Measurements from ENCODE around the gene ECHS1. TPM values are rescaled to one million over a fixed set of nuclear protein-coding genes. Genes with fewer than 3 reads are reported as not detected.

Gene ECHS1
- polyA plus RNA-seq, 2 of the 4 experiments (the other 2 are of a cell fraction): 66.7 to 133 TPM

DNA sequence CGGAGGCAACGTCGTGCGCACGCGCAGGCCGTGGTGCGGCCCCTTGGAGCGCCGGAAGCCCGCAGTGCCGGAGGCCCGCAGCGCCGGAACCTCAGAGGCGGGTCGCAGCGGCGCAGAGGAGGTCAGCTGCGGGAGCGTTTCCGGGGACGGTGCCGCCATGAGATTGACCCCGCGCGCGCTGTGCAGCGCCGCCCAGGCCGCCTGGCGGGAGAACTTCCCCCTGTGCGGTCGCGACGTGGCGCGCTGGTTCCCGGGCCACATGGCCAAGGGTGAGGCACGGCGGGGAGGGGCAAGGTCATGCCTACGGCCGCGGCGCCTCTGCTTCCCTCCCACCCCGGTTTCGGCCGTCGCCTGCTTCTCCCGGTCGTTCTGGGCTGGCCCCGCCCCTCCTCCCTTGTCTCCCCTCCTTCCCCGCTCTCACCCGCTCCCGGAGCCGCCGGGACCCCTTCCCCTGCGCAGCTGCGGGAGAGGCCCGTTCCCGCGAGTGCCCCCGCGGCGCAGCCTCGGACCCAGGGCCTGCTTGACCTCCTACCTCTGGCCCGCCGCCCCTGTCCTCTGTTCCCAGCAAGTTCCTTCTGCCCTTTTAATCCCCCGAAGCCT lies 21.0 kb upstream of the ECHS1 start, which contains the start of gene MTG1 (continued):
- peak; percentile 65; the same call in 1 of the 2 replicates for TF ChIP-seq E2F6 (IDR thresholded peaks at IDR 0.05; ENCODE audit: borderline replicate concordance, low read depth)
- TF ChIP-seq EHF (CRISPR knock-in tag; IDR thresholded peaks at IDR 0.05): no peak
- TF ChIP-seq MAFK (IDR thresholded peaks at IDR 0.05; ENCODE audit: partially characterized antibody): no peak
- no peak for TF ChIP-seq CHD4 (IDR thresholded peaks at IDR 0.05; ENCODE audit: borderline replicate concordance)
- peak; percentile 94 for TF ChIP-seq MAX (IDR thresholded peaks at IDR 0.05)
- no peak for TF ChIP-seq SMC3 (IDR thresholded peaks at IDR 0.05)
- TF ChIP-seq MYC (IDR thresholded peaks at IDR 0.05; ENCODE audit: borderline replicate concordance, low read length): peak; percentile 87
- TF ChIP-seq KDM1A (IDR thresholded peaks at IDR 0.05; ENCODE audit: low read depth): no peak
- TF ChIP-seq, protein P1, sequence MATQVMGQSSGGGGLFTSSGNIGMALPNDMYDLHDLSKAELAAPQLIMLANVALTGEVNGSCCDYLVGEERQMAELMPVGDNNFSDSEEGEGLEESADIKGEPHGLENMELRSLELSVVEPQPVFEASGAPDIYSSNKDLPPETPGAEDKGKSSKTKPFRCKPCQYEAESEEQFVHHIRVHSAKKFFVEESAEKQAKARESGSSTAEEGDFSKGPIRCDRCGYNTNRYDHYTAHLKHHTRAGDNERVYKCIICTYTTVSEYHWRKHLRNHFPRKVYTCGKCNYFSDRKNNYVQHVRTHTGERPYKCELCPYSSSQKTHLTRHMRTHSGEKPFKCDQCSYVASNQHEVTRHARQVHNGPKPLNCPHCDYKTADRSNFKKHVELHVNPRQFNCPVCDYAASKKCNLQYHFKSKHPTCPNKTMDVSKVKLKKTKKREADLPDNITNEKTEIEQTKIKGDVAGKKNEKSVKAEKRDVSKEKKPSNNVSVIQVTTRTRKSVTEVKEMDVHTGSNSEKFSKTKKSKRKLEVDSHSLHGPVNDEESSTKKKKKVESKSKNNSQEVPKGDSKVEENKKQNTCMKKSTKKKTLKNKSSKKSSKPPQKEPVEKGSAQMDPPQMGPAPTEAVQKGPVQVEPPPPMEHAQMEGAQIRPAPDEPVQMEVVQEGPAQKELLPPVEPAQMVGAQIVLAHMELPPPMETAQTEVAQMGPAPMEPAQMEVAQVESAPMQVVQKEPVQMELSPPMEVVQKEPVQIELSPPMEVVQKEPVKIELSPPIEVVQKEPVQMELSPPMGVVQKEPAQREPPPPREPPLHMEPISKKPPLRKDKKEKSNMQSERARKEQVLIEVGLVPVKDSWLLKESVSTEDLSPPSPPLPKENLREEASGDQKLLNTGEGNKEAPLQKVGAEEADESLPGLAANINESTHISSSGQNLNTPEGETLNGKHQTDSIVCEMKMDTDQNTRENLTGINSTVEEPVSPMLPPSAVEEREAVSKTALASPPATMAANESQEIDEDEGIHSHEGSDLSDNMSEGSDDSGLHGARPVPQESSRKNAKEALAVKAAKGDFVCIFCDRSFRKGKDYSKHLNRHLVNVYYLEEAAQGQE (IDR thresholded peaks at IDR 0.05): no peak
- no peak for TF ChIP-seq NPAS2 (CRISPR knock-in tag; IDR thresholded peaks at IDR 0.05; ENCODE audit: borderline replicate concordance)
- TF ChIP-seq RFX5 (IDR thresholded peaks at IDR 0.05): no peak
- peak; percentile 89 for TF ChIP-seq POLR2A (IDR thresholded peaks at IDR 0.05; ENCODE audit: low read length)
- TF ChIP-seq PHF8 (IDR thresholded peaks at IDR 0.05; ENCODE audit: borderline replicate concordance, low read depth): peak; percentile 88; the same call in 1 of the 2 replicates
- no peak for TF ChIP-seq RCOR1 (IDR thresholded peaks at IDR 0.05; ENCODE audit: low read depth, low read length)
- no peak for TF ChIP-seq ATOH8 (CRISPR knock-in tag; IDR thresholded peaks at IDR 0.05; ENCODE audit: low read depth)

- H3K4me2 ChIP-seq: peak overlapping the region; percentile 61
- peak overlapping the region; percentile 58 to 97 for H3K27ac ChIP-seq
- 34% methylated on average over 27 of the region's 27 CpGs for WGBS (ENCODE audit: missing lambda C conversion rate)
- H3K4me3 ChIP-seq: peak overlapping the region; percentile 29; the same call in 2 of the 3 replicates
- DNase-seq (ENCODE audit: low read depth in 1 of 2, low spot score in 1 of 2) (no peak), ATAC-seq (no peak), FAIRE-seq (no peak)
- H3K4me1 ChIP-seq: peaks cover 14% of the 10 kb centered on the region; the same call in 2 of the 3 replicates
- ChIA-PET CTCF (interaction anchor here (0.6 to 1.9 kb wide), 4 partner anchors 17 to 65 kb away, joined by 3 to 6 read pairs (median 4); no protein-coding TSS in a partner anchor), POLR2A (no interaction called here)
- TF ChIP-seq CEBPB (IDR thresholded peaks at IDR 0.05) (no peak), KDM5A (IDR thresholded peaks at IDR 0.05) (no peak)
- H3K9me3 ChIP-seq: no peaks in the 10 kb centered on the region
Observed at GRCh38 chr10:133393401-133394063, 20.4 kb upstream of the ECHS1 start.
